HG02840 (cell line): ENCODE data around the gene GHRL.

Experiments used
- ATAC-seq: cut with Tn5 transposase; IDR thresholded peaks from one replicate; pipeline ENCODE4 v1.9.1; 2021; ENCODE audit warnings: mild to moderate bottlenecking, moderate library complexity, moderate number of reproducible peaks; ENCODE audit not compliant: unreplicated experiment, low FRiP score

GHRL gene

GRCh38 chr3:10292505-10293419, at the start of gene GHRL:
Gene GHRL (minus strand): TSS chr3:10292947. CDS start chr3:10290180, 2,767 bp downstream.
- ATAC-seq, result no peak

GRCh38 chr3:10341901-10342398, 49.2 kb upstream of the GHRL start:
- ATAC-seq, result no peak

- ATAC-seq, result no peak
Measured at GRCh38 chr3:10340476-10340875, 47.7 kb upstream of the GHRL start.

GRCh38 chr3:10340046-10340445, 47.3 kb upstream of the GHRL start:
- ATAC-seq, result no peak

- ATAC-seq, result no peak
Measured at GRCh38 chr3:10339376-10339955, 46.7 kb upstream of the GHRL start.

GRCh38 chr3:10338591-10339353, 46.0 kb upstream of the GHRL start:
- ATAC-seq, result no peak

GRCh38 chr3:10338164-10338470, 45.4 kb upstream of the GHRL start:
- ATAC-seq, result no peak

GRCh38 chr3:10337323-10338163, 44.8 kb upstream of the GHRL start:
- no peak for ATAC-seq

- no peak for ATAC-seq
Measured at GRCh38 chr3:10336761-10337160, 44.0 kb upstream of the GHRL start.

- ATAC-seq, result no peak
Measured at GRCh38 chr3:10335871-10336622, 43.3 kb upstream of the GHRL start.

GRCh38 chr3:10335190-10335738, 42.5 kb upstream of the GHRL start:
- ATAC-seq, result no peak

GRCh38 chr3:10334459-10334858, 41.7 kb upstream of the GHRL start:
- ATAC-seq, result no peak

- ATAC-seq, result no peak
Measured at GRCh38 chr3:10334042-10334441, 41.3 kb upstream of the GHRL start.

- ATAC-seq, result no peak
Measured at GRCh38 chr3:10333349-10333650, 40.6 kb upstream of the GHRL start.

- no peak for ATAC-seq
Measured at GRCh38 chr3:10332481-10333348, 40.0 kb upstream of the GHRL start.

GRCh38 chr3:10331320-10331719, 38.6 kb upstream of the GHRL start:
- ATAC-seq, result no peak

GRCh38 chr3:10330319-10330718, 37.6 kb upstream of the GHRL start:
- no peak for ATAC-seq

- no peak for ATAC-seq
Measured at GRCh38 chr3:10329495-10330015, 36.8 kb upstream of the GHRL start.
